ENCODE data around the gene ARL14EPL.

Gene ARL14EPL

GRCh38 chr5:116013936-116014335, 18.3 kb upstream of the ARL14EPL start:
- H3K27me3 ChIP-seq (replicated peaks; ENCODE audit: control insufficient read depth, insufficient read depth, low read length): no peaks in the 10 kb centered on the region
- H3K36me3 ChIP-seq (ENCODE audit: control insufficient read depth, insufficient read depth, low read length, severe bottlenecking): no peaks in the 10 kb centered on the region
- no peak overlapping the region for H3K4me3 ChIP-seq (ENCODE audit: low read length)
- H3K4me1 ChIP-seq (ENCODE audit: control insufficient read depth, insufficient read depth, low read length): peaks cover 41% of the 10 kb centered on the region
- no peaks in the 10 kb centered on the region for H3K9me3 ChIP-seq (ENCODE audit: control insufficient read depth, low read length)
- H3K9ac ChIP-seq (ENCODE audit: low read length): no peak overlapping the region
- DNase-seq (ENCODE audit: low read depth): peak; percentile 37

- Histone ChIP-seq H3K9me3 (ENCODE audit: control insufficient read depth, low read length) (no peaks in the 10 kb centered on the region), H3K4me1 (ENCODE audit: control insufficient read depth, insufficient read depth, low read length) (peaks cover 4% of the 10 kb centered on the region), H3K27me3 (replicated peaks; ENCODE audit: control insufficient read depth, insufficient read depth, low read length) (no peaks in the 10 kb centered on the region), H3K4me3 (ENCODE audit: low read length) (no peak overlapping the region), H3K9ac (ENCODE audit: low read length) (no peak overlapping the region), H3K36me3 (ENCODE audit: control insufficient read depth, insufficient read depth, low read length, severe bottlenecking) (peaks cover 6% of the 10 kb centered on the region)
- DNase-seq (ENCODE audit: low read depth): no peak
Observed at GRCh38 chr5:116023619-116024018, 8.7 kb upstream of the ARL14EPL start.

GRCh38 chr5:116025866-116026265, 6.4 kb upstream of the ARL14EPL start:
- DNase-seq (ENCODE audit: low read depth): no peak
- H3K36me3 ChIP-seq (ENCODE audit: control insufficient read depth, insufficient read depth, low read length, severe bottlenecking): no peaks in the 10 kb centered on the region
- H3K4me1 ChIP-seq (ENCODE audit: control insufficient read depth, insufficient read depth, low read length): peaks cover 4% of the 10 kb centered on the region
- no peak overlapping the region for H3K9ac ChIP-seq (ENCODE audit: low read length)
- no peaks in the 10 kb centered on the region for H3K27me3 ChIP-seq (replicated peaks; ENCODE audit: control insufficient read depth, insufficient read depth, low read length)
- no peak overlapping the region for H3K4me3 ChIP-seq (ENCODE audit: low read length)
- no peaks in the 10 kb centered on the region for H3K9me3 ChIP-seq (ENCODE audit: control insufficient read depth, low read length)

- Histone ChIP-seq H3K9ac (ENCODE audit: low read length) (no peak overlapping the region), H3K4me3 (ENCODE audit: low read length) (no peak overlapping the region), H3K4me1 (ENCODE audit: control insufficient read depth, insufficient read depth, low read length) (peaks cover 10% of the 10 kb centered on the region), H3K9me3 (ENCODE audit: control insufficient read depth, low read length) (no peaks in the 10 kb centered on the region), H3K36me3 (ENCODE audit: control insufficient read depth, insufficient read depth, low read length, severe bottlenecking) (no peaks in the 10 kb centered on the region), H3K27me3 (replicated peaks; ENCODE audit: control insufficient read depth, insufficient read depth, low read length) (no peaks in the 10 kb centered on the region)
- no peak for DNase-seq (ENCODE audit: low read depth)
Observed at GRCh38 chr5:116032991-116033390, 719 bp downstream of the ARL14EPL start.

GRCh38 chr5:116035123-116035522, 2.9 kb downstream of the ARL14EPL start:
- no peak overlapping the region for H3K9ac ChIP-seq (ENCODE audit: low read length)
- H3K27me3 ChIP-seq (replicated peaks; ENCODE audit: control insufficient read depth, insufficient read depth, low read length): no peaks in the 10 kb centered on the region
- no peak overlapping the region for H3K4me3 ChIP-seq (ENCODE audit: low read length)
- DNase-seq (ENCODE audit: low read depth): no peak
- H3K9me3 ChIP-seq (ENCODE audit: control insufficient read depth, low read length): no peaks in the 10 kb centered on the region
- peaks cover 10% of the 10 kb centered on the region for H3K4me1 ChIP-seq (ENCODE audit: control insufficient read depth, insufficient read depth, low read length)
- no peaks in the 10 kb centered on the region for H3K36me3 ChIP-seq (ENCODE audit: control insufficient read depth, insufficient read depth, low read length, severe bottlenecking)

GRCh38 chr5:116037236-116037822, 5.1 kb downstream of the ARL14EPL start:
- no peaks in the 10 kb centered on the region for H3K27me3 ChIP-seq (replicated peaks; ENCODE audit: control insufficient read depth, insufficient read depth, low read length)
- no peaks in the 10 kb centered on the region for H3K36me3 ChIP-seq (ENCODE audit: control insufficient read depth, insufficient read depth, low read length, severe bottlenecking)
- H3K4me1 ChIP-seq (ENCODE audit: control insufficient read depth, insufficient read depth, low read length): peaks cover 1% of the 10 kb centered on the region
- H3K4me3 ChIP-seq (ENCODE audit: low read length): no peak overlapping the region
- peak; percentile 39 for DNase-seq (ENCODE audit: low read depth)
- H3K9me3 ChIP-seq (ENCODE audit: control insufficient read depth, low read length): no peaks in the 10 kb centered on the region
- no peak overlapping the region for H3K9ac ChIP-seq (ENCODE audit: low read length)

- Histone ChIP-seq H3K36me3 (ENCODE audit: control insufficient read depth, insufficient read depth, low read length, severe bottlenecking) (no peaks in the 10 kb centered on the region), H3K9ac (ENCODE audit: low read length) (no peak overlapping the region), H3K9me3 (ENCODE audit: control insufficient read depth, low read length) (no peaks in the 10 kb centered on the region), H3K4me3 (ENCODE audit: low read length) (no peak overlapping the region), H3K4me1 (ENCODE audit: control insufficient read depth, insufficient read depth, low read length) (no peaks in the 10 kb centered on the region), H3K27me3 (replicated peaks; ENCODE audit: control insufficient read depth, insufficient read depth, low read length) (no peaks in the 10 kb centered on the region)
- DNase-seq (ENCODE audit: low read depth): no peak
Observed at GRCh38 chr5:116038817-116039216, 6.5 kb downstream of the ARL14EPL start.

GRCh38 chr5:116042375-116042774, 10.1 kb downstream of the ARL14EPL start:
- no peak overlapping the region for H3K9ac ChIP-seq (ENCODE audit: low read length)
- DNase-seq (ENCODE audit: low read depth): no peak
- no peak overlapping the region for H3K4me3 ChIP-seq (ENCODE audit: low read length)
- H3K4me1 ChIP-seq (ENCODE audit: control insufficient read depth, insufficient read depth, low read length): no peaks in the 10 kb centered on the region
- no peaks in the 10 kb centered on the region for H3K27me3 ChIP-seq (replicated peaks; ENCODE audit: control insufficient read depth, insufficient read depth, low read length)
- H3K36me3 ChIP-seq (ENCODE audit: control insufficient read depth, insufficient read depth, low read length, severe bottlenecking): no peaks in the 10 kb centered on the region
- no peaks in the 10 kb centered on the region for H3K9me3 ChIP-seq (ENCODE audit: control insufficient read depth, low read length)

GRCh38 chr5:116044073-116044472, 11.8 kb downstream of the ARL14EPL start:
- no peaks in the 10 kb centered on the region for H3K4me1 ChIP-seq (ENCODE audit: control insufficient read depth, insufficient read depth, low read length)
- H3K9me3 ChIP-seq (ENCODE audit: control insufficient read depth, low read length): no peaks in the 10 kb centered on the region
- no peaks in the 10 kb centered on the region for H3K27me3 ChIP-seq (replicated peaks; ENCODE audit: control insufficient read depth, insufficient read depth, low read length)
- H3K36me3 ChIP-seq (ENCODE audit: control insufficient read depth, insufficient read depth, low read length, severe bottlenecking): no peaks in the 10 kb centered on the region
- no peak for DNase-seq (ENCODE audit: low read depth)
- no peak overlapping the region for H3K9ac ChIP-seq (ENCODE audit: low read length)
- no peak overlapping the region for H3K4me3 ChIP-seq (ENCODE audit: low read length)

- Histone ChIP-seq H3K9ac (ENCODE audit: low read length) (no peak overlapping the region), H3K27me3 (replicated peaks; ENCODE audit: control insufficient read depth, insufficient read depth, low read length) (no peaks in the 10 kb centered on the region), H3K4me1 (ENCODE audit: control insufficient read depth, insufficient read depth, low read length) (no peaks in the 10 kb centered on the region), H3K4me3 (ENCODE audit: low read length) (no peak overlapping the region), H3K9me3 (ENCODE audit: control insufficient read depth, low read length) (no peaks in the 10 kb centered on the region), H3K36me3 (ENCODE audit: control insufficient read depth, insufficient read depth, low read length, severe bottlenecking) (no peaks in the 10 kb centered on the region)
- no peak for DNase-seq (ENCODE audit: low read depth)
Observed at GRCh38 chr5:116045821-116046220, 13.5 kb downstream of the ARL14EPL start.

- no peak overlapping the region for H3K4me3 ChIP-seq (ENCODE audit: low read length)
- H3K36me3 ChIP-seq (ENCODE audit: control insufficient read depth, insufficient read depth, low read length, severe bottlenecking): no peaks in the 10 kb centered on the region
- H3K27me3 ChIP-seq (replicated peaks; ENCODE audit: control insufficient read depth, insufficient read depth, low read length): no peaks in the 10 kb centered on the region
- H3K9ac ChIP-seq (ENCODE audit: low read length): no peak overlapping the region
- H3K9me3 ChIP-seq (ENCODE audit: control insufficient read depth, low read length): no peaks in the 10 kb centered on the region
- no peak for DNase-seq (ENCODE audit: low read depth)
- H3K4me1 ChIP-seq (ENCODE audit: control insufficient read depth, insufficient read depth, low read length): no peaks in the 10 kb centered on the region
Observed at GRCh38 chr5:116046261-116046660, 14.0 kb downstream of the ARL14EPL start.

- Histone ChIP-seq H3K9me3 (ENCODE audit: control insufficient read depth, low read length) (no peaks in the 10 kb centered on the region), H3K36me3 (ENCODE audit: control insufficient read depth, insufficient read depth, low read length, severe bottlenecking) (no peaks in the 10 kb centered on the region), H3K4me3 (ENCODE audit: low read length) (no peak overlapping the region), H3K4me1 (ENCODE audit: control insufficient read depth, insufficient read depth, low read length) (no peaks in the 10 kb centered on the region), H3K27me3 (replicated peaks; ENCODE audit: control insufficient read depth, insufficient read depth, low read length) (no peaks in the 10 kb centered on the region), H3K9ac (ENCODE audit: low read length) (no peak overlapping the region)
- peak; percentile 10 for DNase-seq (ENCODE audit: low read depth)
Observed at GRCh38 chr5:116046823-116047222, 14.6 kb downstream of the ARL14EPL start.

Data from adipocyte (in vitro differentiated cells).